GM03348 (cell line): ENCODE data around the gene TDRD15.
A peak's percentile ranks its signal among the peaks of the same experiment; 100 is the strongest.
"Not testable (repeated sequence)": the region's sequence is repeated elsewhere in the genome, so short reads cannot be mapped to it uniquely, and the experiment has no call there.

ENCODE experiments used
- DNase-seq: peaks from one replicate; pipeline ENCODE4 v3.0.0; 2012; ENCODE audit warnings: low spot score

TDRD15 gene

GRCh38 chr2:21123473-21124393, at the start of gene TDRD15:
TDRD15 (plus strand) TSS chr2:21123968; CDS start chr2:21137468, 13,500 bp downstream.
- DNase-seq = no peak

GRCh38 chr2:21078296-21078695, 45.5 kb upstream of the TDRD15 start:
- no peak for DNase-seq

- DNase-seq = no peak
Measured at GRCh38 chr2:21083482-21083881, 40.3 kb upstream of the TDRD15 start.

- DNase-seq = no peak
Measured at GRCh38 chr2:21084401-21084800, 39.4 kb upstream of the TDRD15 start.

GRCh38 chr2:21092308-21092869, 31.4 kb upstream of the TDRD15 start:
- no peak for DNase-seq

- no peak for DNase-seq
Measured at GRCh38 chr2:21095178-21095577, 28.6 kb upstream of the TDRD15 start.

GRCh38 chr2:21095714-21096113, 28.1 kb upstream of the TDRD15 start:
- no peak for DNase-seq

GRCh38 chr2:21096458-21096857, 27.3 kb upstream of the TDRD15 start:
- no peak for DNase-seq

- DNase-seq = no peak
Measured at GRCh38 chr2:21097331-21097730, 26.4 kb upstream of the TDRD15 start.

- no peak for DNase-seq
Measured at GRCh38 chr2:21098294-21098693, 25.5 kb upstream of the TDRD15 start.

- no peak for DNase-seq
Measured at GRCh38 chr2:21099281-21099907, 24.4 kb upstream of the TDRD15 start.

- DNase-seq = not testable (repeated sequence)
Measured at GRCh38 chr2:21101514-21102155, 22.1 kb upstream of the TDRD15 start.

GRCh38 chr2:21102356-21102755, 21.4 kb upstream of the TDRD15 start:
- DNase-seq = no peak

- no peak for DNase-seq
Measured at GRCh38 chr2:21103274-21103891, 20.4 kb upstream of the TDRD15 start.

- DNase-seq = no peak
Measured at GRCh38 chr2:21104030-21104660, 19.6 kb upstream of the TDRD15 start.

- DNase-seq = no peak
Measured at GRCh38 chr2:21111012-21111411, 12.8 kb upstream of the TDRD15 start.

- no peak for DNase-seq
Measured at GRCh38 chr2:21117688-21118087, 6.1 kb upstream of the TDRD15 start.

GRCh38 chr2:21118302-21118920, 5.4 kb upstream of the TDRD15 start:
- DNase-seq = peak; percentile 14

- DNase-seq = no peak
Measured at GRCh38 chr2:21131861-21132260, 8.1 kb downstream of the TDRD15 start.

- no peak for DNase-seq
Measured at GRCh38 chr2:21135585-21135984, 11.8 kb downstream of the TDRD15 start.

GRCh38 chr2:21142149-21142548, 18.4 kb downstream of the TDRD15 start:
- no peak for DNase-seq
